Transverse colon (tissue), 1 donor: ENCODE data around the gene PLXND1.

Experiments
- EP300 ChIP-seq: sonication (generic); formaldehyde crosslinking; IDR thresholded peaks from one replicate; pipeline ENCODE4 v1.6.1; 2017; ENCODE audit warnings: antibody characterized with exemption, low read depth
- POLR2A ChIP-seq: fragments of 450-650 bp; IDR thresholded peaks from one replicate; pipeline ENCODE4 v1.6.1; 2016; ENCODE audit warnings: antibody characterized with exemption, mild to moderate bottlenecking, moderate library complexity

DNA sequence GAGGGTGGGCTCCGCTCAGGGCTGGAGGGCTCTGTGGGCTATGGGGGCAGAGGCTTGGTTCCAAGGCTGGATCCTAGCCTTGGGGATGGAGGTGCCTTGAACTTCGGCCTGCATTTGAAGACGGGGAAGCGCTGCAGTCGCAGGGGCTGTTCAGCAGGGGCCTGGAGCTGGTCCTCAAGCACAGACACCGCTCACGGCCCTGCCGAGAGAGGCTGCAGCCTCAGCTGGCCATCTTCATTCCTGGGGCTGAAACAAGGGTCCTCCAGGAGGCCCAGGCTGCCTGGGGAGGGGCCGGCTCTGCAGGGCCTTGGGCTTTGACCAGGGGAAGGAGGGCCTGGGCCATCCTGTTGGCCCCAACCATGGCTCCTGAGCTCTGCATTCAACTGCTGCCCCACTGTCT lies 25.6 kb upstream of the PLXND1 start:
- TF ChIP-seq POLR2A (no peak), EP300 (no peak)
